Activated naive CD8-positive, alpha-beta T cell treated with anti-CD3 and anti-CD28 coated beads for 36 hours (primary cell): ENCODE data around the gene MACROD2. TPM values are rescaled to one million over a fixed set of nuclear protein-coding genes. Genes with fewer than 3 reads are reported as not detected.

Experiments used
- DNase-seq: peaks from one replicate; pipeline ENCODE4 v3.0.0; 2021
- H3K27ac Mint-ChIP-seq: one replicate; pipeline ENCODE4 v1.8.0; 2022; ENCODE audit warnings: mild to moderate bottlenecking, moderate library complexity, mixed read lengths
- H3K27me3 Mint-ChIP-seq: one replicate; pipeline ENCODE4 v1.8.0; 2022; ENCODE audit warnings: mild to moderate bottlenecking, mixed read lengths
- H3K36me3 Mint-ChIP-seq: one replicate; pipeline ENCODE4 v1.8.0; 2021; ENCODE audit warnings: mild to moderate bottlenecking, mixed read lengths
- H3K4me1 Mint-ChIP-seq: one replicate; pipeline ENCODE4 v1.8.0; 2021; ENCODE audit warnings: mixed read lengths
- H3K4me3 Mint-ChIP-seq: one replicate; pipeline ENCODE4 v1.8.0; 2022; ENCODE audit warnings: mild to moderate bottlenecking, moderate library complexity, mixed read lengths
- H3K9me3 Mint-ChIP-seq: one replicate; pipeline ENCODE4 v1.8.0; 2022; ENCODE audit warnings: mixed read lengths
- total RNA-seq, 2 experiments: library from RNA; stranded (reverse); gene quantifications; one replicate each; pipeline ENCODE4 v1.2.3, GENCODE V29; 2021

The MACROD2 gene
- total RNA-seq, 2 experiments from 2014 or later, result 0.12 to 0.14 TPM

GRCh38 chr20:14696937-14697336 is 701.6 kb downstream of the MACROD2 start:
- DNase-seq, result no peak
- Mint-ChIP-seq H3K9me3 (no peaks in the 10 kb centered on the region), H3K36me3 (no peaks in the 10 kb centered on the region), H3K4me3 (no peak overlapping the region), H3K4me1 (no peaks in the 10 kb centered on the region), H3K27ac (no peak overlapping the region), H3K27me3 (no peaks in the 10 kb centered on the region)

GRCh38 chr20:14698125-14698524 is 702.8 kb downstream of the MACROD2 start:
- Mint-ChIP-seq H3K27me3 (no peaks in the 10 kb centered on the region), H3K36me3 (no peaks in the 10 kb centered on the region), H3K9me3 (no peaks in the 10 kb centered on the region), H3K4me3 (no peak overlapping the region), H3K27ac (no peak overlapping the region), H3K4me1 (no peaks in the 10 kb centered on the region)
- DNase-seq, result no peak

- no peaks in the 10 kb centered on the region for H3K27me3 Mint-ChIP-seq
- H3K4me3 Mint-ChIP-seq, result no peak overlapping the region
- no peaks in the 10 kb centered on the region for H3K36me3 Mint-ChIP-seq
- no peak overlapping the region for H3K27ac Mint-ChIP-seq
- H3K9me3 Mint-ChIP-seq, result no peaks in the 10 kb centered on the region
- no peak for DNase-seq
- no peaks in the 10 kb centered on the region for H3K4me1 Mint-ChIP-seq
Observed at GRCh38 chr20:14698605-14699373, 703.5 kb downstream of the MACROD2 start.

- no peak overlapping the region for H3K27ac Mint-ChIP-seq
- H3K27me3 Mint-ChIP-seq, result no peaks in the 10 kb centered on the region
- DNase-seq, result no peak
- no peaks in the 10 kb centered on the region for H3K36me3 Mint-ChIP-seq
- no peaks in the 10 kb centered on the region for H3K4me1 Mint-ChIP-seq
- no peak overlapping the region for H3K4me3 Mint-ChIP-seq
- no peaks in the 10 kb centered on the region for H3K9me3 Mint-ChIP-seq
Observed at GRCh38 chr20:14700639-14700960, 705.3 kb downstream of the MACROD2 start.

GRCh38 chr20:14701326-14701725 is 706.0 kb downstream of the MACROD2 start:
- no peak overlapping the region for H3K4me3 Mint-ChIP-seq
- no peak overlapping the region for H3K27ac Mint-ChIP-seq
- H3K4me1 Mint-ChIP-seq, result no peaks in the 10 kb centered on the region
- H3K27me3 Mint-ChIP-seq, result no peaks in the 10 kb centered on the region
- no peak for DNase-seq
- H3K36me3 Mint-ChIP-seq, result no peaks in the 10 kb centered on the region
- no peaks in the 10 kb centered on the region for H3K9me3 Mint-ChIP-seq

- H3K36me3 Mint-ChIP-seq, result no peaks in the 10 kb centered on the region
- no peak overlapping the region for H3K27ac Mint-ChIP-seq
- no peaks in the 10 kb centered on the region for H3K9me3 Mint-ChIP-seq
Observed at GRCh38 chr20:14706555-14706954, 711.2 kb downstream of the MACROD2 start.

GRCh38 chr20:14707026-14707680 is 711.8 kb downstream of the MACROD2 start:
- H3K9me3 Mint-ChIP-seq, result no peaks in the 10 kb centered on the region
- no peaks in the 10 kb centered on the region for H3K4me1 Mint-ChIP-seq
- H3K4me3 Mint-ChIP-seq, result no peak overlapping the region

More at GRCh38 chr20:14706555-14706954, 711.2 kb downstream of the MACROD2 start:
- H3K4me1 Mint-ChIP-seq, result no peaks in the 10 kb centered on the region
- no peak for DNase-seq
- H3K4me3 Mint-ChIP-seq, result no peak overlapping the region
- H3K27me3 Mint-ChIP-seq, result no peaks in the 10 kb centered on the region

GRCh38 chr20:14707865-14708596 is 712.7 kb downstream of the MACROD2 start:
- no peak for DNase-seq
- H3K9me3 Mint-ChIP-seq, result no peaks in the 10 kb centered on the region
- H3K27me3 Mint-ChIP-seq, result no peaks in the 10 kb centered on the region
- H3K4me3 Mint-ChIP-seq, result no peak overlapping the region
- H3K4me1 Mint-ChIP-seq, result no peaks in the 10 kb centered on the region
- no peaks in the 10 kb centered on the region for H3K36me3 Mint-ChIP-seq
- no peak overlapping the region for H3K27ac Mint-ChIP-seq

More at GRCh38 chr20:14707026-14707680, 711.8 kb downstream of the MACROD2 start:
- DNase-seq, result no peak
- Mint-ChIP-seq H3K27ac (no peak overlapping the region), H3K36me3 (no peaks in the 10 kb centered on the region), H3K27me3 (no peaks in the 10 kb centered on the region)

GRCh38 chr20:14709439-14709838 is 714.1 kb downstream of the MACROD2 start:
- no peak for DNase-seq
- no peaks in the 10 kb centered on the region for H3K27me3 Mint-ChIP-seq
- H3K4me1 Mint-ChIP-seq, result no peaks in the 10 kb centered on the region
- no peak overlapping the region for H3K27ac Mint-ChIP-seq
- H3K36me3 Mint-ChIP-seq, result no peaks in the 10 kb centered on the region
- H3K4me3 Mint-ChIP-seq, result no peak overlapping the region
- no peaks in the 10 kb centered on the region for H3K9me3 Mint-ChIP-seq

GRCh38 chr20:14710951-14711350 is 715.6 kb downstream of the MACROD2 start:
- no peaks in the 10 kb centered on the region for H3K9me3 Mint-ChIP-seq
- H3K27me3 Mint-ChIP-seq, result no peaks in the 10 kb centered on the region
- H3K4me1 Mint-ChIP-seq, result no peaks in the 10 kb centered on the region
- no peak overlapping the region for H3K4me3 Mint-ChIP-seq
- no peak overlapping the region for H3K27ac Mint-ChIP-seq
- H3K36me3 Mint-ChIP-seq, result no peaks in the 10 kb centered on the region
- no peak for DNase-seq

GRCh38 chr20:14711652-14712051 is 716.3 kb downstream of the MACROD2 start:
- no peaks in the 10 kb centered on the region for H3K9me3 Mint-ChIP-seq
- H3K27me3 Mint-ChIP-seq, result no peaks in the 10 kb centered on the region
- H3K36me3 Mint-ChIP-seq, result no peaks in the 10 kb centered on the region
- H3K27ac Mint-ChIP-seq, result no peak overlapping the region
- no peaks in the 10 kb centered on the region for H3K4me1 Mint-ChIP-seq
- no peak for DNase-seq
- H3K4me3 Mint-ChIP-seq, result no peak overlapping the region

GRCh38 chr20:14712302-14712739 is 717.0 kb downstream of the MACROD2 start:
- H3K27me3 Mint-ChIP-seq, result no peaks in the 10 kb centered on the region
- no peak overlapping the region for H3K4me3 Mint-ChIP-seq
- no peaks in the 10 kb centered on the region for H3K9me3 Mint-ChIP-seq

GRCh38 chr20:14715400-14715799 is 720.1 kb downstream of the MACROD2 start:
- Mint-ChIP-seq H3K27ac (no peak overlapping the region), H3K4me3 (no peak overlapping the region), H3K9me3 (peaks cover 2% of the 10 kb centered on the region), H3K4me1 (no peaks in the 10 kb centered on the region), H3K27me3 (no peaks in the 10 kb centered on the region), H3K36me3 (no peaks in the 10 kb centered on the region)
- DNase-seq, result no peak

More at GRCh38 chr20:14712302-14712739, 717.0 kb downstream of the MACROD2 start:
- no peak for DNase-seq
- Mint-ChIP-seq H3K36me3 (no peaks in the 10 kb centered on the region), H3K27ac (no peak overlapping the region), H3K4me1 (no peaks in the 10 kb centered on the region)

GRCh38 chr20:14716351-14716801 is 721.1 kb downstream of the MACROD2 start:
- H3K27ac Mint-ChIP-seq, result no peak overlapping the region
- no peaks in the 10 kb centered on the region for H3K36me3 Mint-ChIP-seq
- H3K4me3 Mint-ChIP-seq, result no peak overlapping the region
- H3K4me1 Mint-ChIP-seq, result no peaks in the 10 kb centered on the region
- no peaks in the 10 kb centered on the region for H3K27me3 Mint-ChIP-seq
- DNase-seq, result no peak
- peaks cover 2% of the 10 kb centered on the region for H3K9me3 Mint-ChIP-seq
